ENCODE measurements around the gene REPS1. TPM values are rescaled to one million over a fixed set of nuclear protein-coding genes. Genes with fewer than 3 reads are reported as not detected.

Gene REPS1
- total and polyA plus RNA-seq, 2 of the 13 experiments (the other 11 are each of a cell fraction or from before 2014, with no cell fraction given), result 36.4 to 38.3 TPM

DNA sequence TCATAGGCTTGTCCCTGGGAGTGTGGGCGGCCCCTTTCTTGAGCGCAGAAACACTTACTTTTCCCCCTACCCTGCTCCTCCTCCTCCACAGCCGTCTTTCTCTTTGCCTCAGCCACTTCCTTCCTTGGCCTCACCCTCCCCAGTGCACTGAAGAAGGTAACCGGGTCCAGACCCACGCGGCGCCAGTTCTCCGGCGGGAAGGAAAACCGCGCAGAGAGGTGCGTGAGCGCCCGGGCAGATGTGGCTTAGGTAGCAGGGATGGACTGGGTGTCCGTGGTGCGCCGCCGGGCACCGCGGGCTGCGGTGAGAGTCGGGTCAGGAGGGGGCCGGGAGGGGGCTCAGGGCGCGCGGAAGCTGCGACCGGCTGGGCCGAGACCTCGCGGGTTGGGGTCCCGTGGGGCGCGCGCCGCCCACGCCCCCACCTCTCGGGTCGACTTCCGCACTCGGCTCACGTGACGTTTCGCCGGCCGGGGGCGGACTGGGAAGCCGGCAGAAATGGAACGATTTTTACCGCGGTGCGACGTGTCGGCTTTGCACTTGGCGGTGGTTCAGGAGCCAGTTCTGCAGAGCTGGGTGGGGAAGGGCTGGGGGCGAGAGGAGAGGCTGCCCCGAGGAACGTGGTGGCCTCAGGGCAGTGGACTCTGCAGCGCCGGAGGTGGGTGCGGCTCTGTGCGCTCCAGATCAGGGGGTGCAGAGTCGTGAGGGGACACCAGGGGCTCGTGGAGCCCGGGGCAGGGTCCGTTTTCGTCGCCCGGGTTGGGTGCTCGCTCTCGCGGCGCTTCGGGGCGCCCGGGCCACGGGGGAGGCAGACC lies 40.8 kb upstream of the REPS1 start, which contains the start of gene ABRACL (continued):
- TF ChIP-seq, protein P1, sequence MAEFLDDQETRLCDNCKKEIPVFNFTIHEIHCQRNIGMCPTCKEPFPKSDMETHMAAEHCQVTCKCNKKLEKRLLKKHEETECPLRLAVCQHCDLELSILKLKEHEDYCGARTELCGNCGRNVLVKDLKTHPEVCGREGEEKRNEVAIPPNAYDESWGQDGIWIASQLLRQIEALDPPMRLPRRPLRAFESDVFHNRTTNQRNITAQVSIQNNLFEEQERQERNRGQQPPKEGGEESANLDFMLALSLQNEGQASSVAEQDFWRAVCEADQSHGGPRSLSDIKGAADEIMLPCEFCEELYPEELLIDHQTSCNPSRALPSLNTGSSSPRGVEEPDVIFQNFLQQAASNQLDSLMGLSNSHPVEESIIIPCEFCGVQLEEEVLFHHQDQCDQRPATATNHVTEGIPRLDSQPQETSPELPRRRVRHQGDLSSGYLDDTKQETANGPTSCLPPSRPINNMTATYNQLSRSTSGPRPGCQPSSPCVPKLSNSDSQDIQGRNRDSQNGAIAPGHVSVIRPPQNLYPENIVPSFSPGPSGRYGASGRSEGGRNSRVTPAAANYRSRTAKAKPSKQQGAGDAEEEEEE (CRISPR knock-in tag; IDR thresholded peaks at IDR 0.05; ENCODE audit: borderline replicate concordance), result no peak
- TF ChIP-seq ZNF780A (CRISPR knock-in tag; IDR thresholded peaks at IDR 0.05) (no peak), NCOA1 (CRISPR knock-in tag; IDR thresholded peaks at IDR 0.05) (peak; percentile 85), ZNF256 (CRISPR knock-in tag; conservative IDR thresholded peaks at IDR 0.05) (no peak), ZNF441 (CRISPR knock-in tag; IDR thresholded peaks at IDR 0.05; ENCODE audit: borderline replicate concordance) (no peak), CENPBD1 (CRISPR knock-in tag; IDR thresholded peaks at IDR 0.05; ENCODE audit: borderline replicate concordance, low read depth) (no peak), ZNF160 (CRISPR knock-in tag; IDR thresholded peaks at IDR 0.05) (no peak), FOSL2 (CRISPR knock-in tag; IDR thresholded peaks at IDR 0.05) (no peak), ZNF709 (CRISPR knock-in tag; IDR thresholded peaks at IDR 0.05) (no peak; the same call in 1 of the 2 replicates), SOX13 (IDR thresholded peaks at IDR 0.05) (no peak; the same call in 1 of the 2 replicates), SOX13 (CRISPR knock-in tag; conservative IDR thresholded peaks at IDR 0.05 in 1 of 2, IDR thresholded peaks at IDR 0.05 in 1 of 2) (0 out of 4 replicates have a peak, but pooled peaks of 1 of the 2 experiments have one; percentile 13), ZNF83 (CRISPR knock-in tag; IDR thresholded peaks at IDR 0.05; ENCODE audit: borderline replicate concordance) (no peak), MATR3 (CRISPR knock-in tag; IDR thresholded peaks at IDR 0.05) (no peak), NAIF1 (CRISPR knock-in tag; IDR thresholded peaks at IDR 0.05; ENCODE audit: borderline replicate concordance) (no peak), GTF2F1 (IDR thresholded peaks at IDR 0.05; ENCODE audit: low read length) (no peak), MAF1 (CRISPR knock-in tag; IDR thresholded peaks at IDR 0.05; ENCODE audit: borderline replicate concordance) (no peak), NR2F6 (IDR thresholded peaks at IDR 0.05) (no peak), NR2F6 (CRISPR knock-in tag; IDR thresholded peaks at IDR 0.05) (no peak), RBM39 (IDR thresholded peaks at IDR 0.05; ENCODE audit: low read depth, low read length, poor library complexity, severe bottlenecking) (no peak), ZSCAN29 (CRISPR knock-in tag; conservative IDR thresholded peaks at IDR 0.05) (0 out of 2 replicates have a peak, but pooled peaks have one; percentile 57), CEBPB (IDR thresholded peaks at IDR 0.05; ENCODE audit: borderline replicate concordance, low read depth, low read length) (no peak), TRIM24 (CRISPR knock-in tag; IDR thresholded peaks at IDR 0.05) (no peak), HDAC6 (IDR thresholded peaks at IDR 0.05; ENCODE audit: low read depth, low read length) (no peak)
- TF ChIP-seq, protein P2, sequence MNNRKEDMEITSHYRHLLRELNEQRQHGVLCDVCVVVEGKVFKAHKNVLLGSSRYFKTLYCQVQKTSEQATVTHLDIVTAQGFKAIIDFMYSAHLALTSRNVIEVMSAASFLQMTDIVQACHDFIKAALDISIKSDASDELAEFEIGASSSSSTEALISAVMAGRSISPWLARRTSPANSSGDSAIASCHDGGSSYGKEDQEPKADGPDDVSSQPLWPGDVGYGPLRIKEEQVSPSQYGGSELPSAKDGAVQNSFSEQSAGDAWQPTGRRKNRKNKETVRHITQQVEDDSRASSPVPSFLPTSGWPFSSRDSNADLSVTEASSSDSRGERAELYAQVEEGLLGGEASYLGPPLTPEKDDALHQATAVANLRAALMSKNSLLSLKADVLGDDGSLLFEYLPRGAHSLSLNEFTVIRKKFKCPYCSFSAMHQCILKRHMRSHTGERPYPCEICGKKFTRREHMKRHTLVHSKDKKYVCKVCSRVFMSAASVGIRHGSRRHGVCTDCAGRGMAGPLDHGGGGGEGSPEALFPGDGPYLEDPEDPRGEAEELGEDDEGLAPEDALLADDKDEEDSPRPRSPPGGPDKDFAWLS (CRISPR knock-in tag; IDR thresholded peaks at IDR 0.05; ENCODE audit: borderline replicate concordance), result 0 out of 2 replicates have a peak, but pooled peaks have one; percentile 52
- TF ChIP-seq, protein P3, sequence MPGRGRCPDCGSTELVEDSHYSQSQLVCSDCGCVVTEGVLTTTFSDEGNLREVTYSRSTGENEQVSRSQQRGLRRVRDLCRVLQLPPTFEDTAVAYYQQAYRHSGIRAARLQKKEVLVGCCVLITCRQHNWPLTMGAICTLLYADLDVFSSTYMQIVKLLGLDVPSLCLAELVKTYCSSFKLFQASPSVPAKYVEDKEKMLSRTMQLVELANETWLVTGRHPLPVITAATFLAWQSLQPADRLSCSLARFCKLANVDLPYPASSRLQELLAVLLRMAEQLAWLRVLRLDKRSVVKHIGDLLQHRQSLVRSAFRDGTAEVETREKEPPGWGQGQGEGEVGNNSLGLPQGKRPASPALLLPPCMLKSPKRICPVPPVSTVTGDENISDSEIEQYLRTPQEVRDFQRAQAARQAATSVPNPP (CRISPR knock-in tag; IDR thresholded peaks at IDR 0.05), result no peak
